GM12865 (cell line): Measurements from ENCODE around the gene ARL4D.
"Not testable (repeated sequence)": the region's sequence is repeated elsewhere in the genome, so short reads cannot be mapped to it uniquely, and the experiment has no call there.

Experiments used
- DNase-seq: peaks from one replicate; pipeline ENCODE4 v3.0.0; 2010; ENCODE audit warnings: low read depth
- H3K4me3 ChIP-seq: 2 replicates; pipeline ENCODE4 v1.5.1; 2011; ENCODE audit warnings: mild to moderate bottlenecking, low read depth, low read length, control low read depth
- TF ChIP-seq, protein P1 (sequence below): IDR thresholded peaks from 2 replicates; pipeline ENCODE4 v1.5.1; 2011; ENCODE audit warnings: low read length, control low read depth, low read depth, inconsistent platforms; ENCODE audit not compliant: insufficient read depth; ENCODE audit errors: missing control alignments

Gene ARL4D

DNA sequence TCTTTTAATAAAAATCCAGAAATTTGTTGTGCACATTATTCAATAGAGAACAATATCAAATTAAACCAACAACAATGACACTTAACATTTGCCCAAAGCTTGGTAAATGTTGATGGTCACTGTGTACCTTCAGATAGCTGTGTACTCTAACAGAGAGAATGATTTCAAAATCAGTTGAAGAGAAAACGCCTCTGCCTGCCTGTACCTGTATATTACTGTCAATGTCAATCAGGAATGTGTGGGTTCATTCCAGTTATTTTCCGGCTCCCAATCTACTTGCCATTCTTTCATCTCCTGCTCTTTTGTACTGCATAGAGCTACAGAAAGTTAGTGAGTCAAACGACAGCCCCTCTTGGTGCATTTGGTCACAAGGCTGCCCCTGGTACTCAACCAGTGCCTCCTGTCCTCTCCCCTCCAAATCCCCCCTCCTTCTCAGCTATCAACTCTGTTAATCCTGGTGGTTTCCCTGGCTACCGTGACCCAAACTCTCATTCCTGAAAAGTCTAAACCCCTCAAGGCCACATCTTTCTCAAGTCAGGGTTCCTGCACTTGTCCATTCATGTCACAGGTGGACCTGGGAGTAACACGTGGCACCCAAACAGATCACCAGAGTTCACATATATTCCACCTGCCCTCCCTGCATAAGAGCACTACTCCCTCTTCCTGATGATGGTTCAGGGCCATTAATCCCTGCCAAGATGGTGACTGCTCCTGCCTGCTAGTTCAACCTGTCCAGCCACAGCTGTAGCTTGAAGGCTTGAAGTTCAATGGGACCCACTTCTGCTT is 13.6 kb upstream of the ARL4D start:
- TF ChIP-seq, protein P1, sequence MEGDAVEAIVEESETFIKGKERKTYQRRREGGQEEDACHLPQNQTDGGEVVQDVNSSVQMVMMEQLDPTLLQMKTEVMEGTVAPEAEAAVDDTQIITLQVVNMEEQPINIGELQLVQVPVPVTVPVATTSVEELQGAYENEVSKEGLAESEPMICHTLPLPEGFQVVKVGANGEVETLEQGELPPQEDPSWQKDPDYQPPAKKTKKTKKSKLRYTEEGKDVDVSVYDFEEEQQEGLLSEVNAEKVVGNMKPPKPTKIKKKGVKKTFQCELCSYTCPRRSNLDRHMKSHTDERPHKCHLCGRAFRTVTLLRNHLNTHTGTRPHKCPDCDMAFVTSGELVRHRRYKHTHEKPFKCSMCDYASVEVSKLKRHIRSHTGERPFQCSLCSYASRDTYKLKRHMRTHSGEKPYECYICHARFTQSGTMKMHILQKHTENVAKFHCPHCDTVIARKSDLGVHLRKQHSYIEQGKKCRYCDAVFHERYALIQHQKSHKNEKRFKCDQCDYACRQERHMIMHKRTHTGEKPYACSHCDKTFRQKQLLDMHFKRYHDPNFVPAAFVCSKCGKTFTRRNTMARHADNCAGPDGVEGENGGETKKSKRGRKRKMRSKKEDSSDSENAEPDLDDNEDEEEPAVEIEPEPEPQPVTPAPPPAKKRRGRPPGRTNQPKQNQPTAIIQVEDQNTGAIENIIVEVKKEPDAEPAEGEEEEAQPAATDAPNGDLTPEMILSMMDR = no peak
- DNase-seq = no peak
- no peak overlapping the region for H3K4me3 ChIP-seq

DNA sequence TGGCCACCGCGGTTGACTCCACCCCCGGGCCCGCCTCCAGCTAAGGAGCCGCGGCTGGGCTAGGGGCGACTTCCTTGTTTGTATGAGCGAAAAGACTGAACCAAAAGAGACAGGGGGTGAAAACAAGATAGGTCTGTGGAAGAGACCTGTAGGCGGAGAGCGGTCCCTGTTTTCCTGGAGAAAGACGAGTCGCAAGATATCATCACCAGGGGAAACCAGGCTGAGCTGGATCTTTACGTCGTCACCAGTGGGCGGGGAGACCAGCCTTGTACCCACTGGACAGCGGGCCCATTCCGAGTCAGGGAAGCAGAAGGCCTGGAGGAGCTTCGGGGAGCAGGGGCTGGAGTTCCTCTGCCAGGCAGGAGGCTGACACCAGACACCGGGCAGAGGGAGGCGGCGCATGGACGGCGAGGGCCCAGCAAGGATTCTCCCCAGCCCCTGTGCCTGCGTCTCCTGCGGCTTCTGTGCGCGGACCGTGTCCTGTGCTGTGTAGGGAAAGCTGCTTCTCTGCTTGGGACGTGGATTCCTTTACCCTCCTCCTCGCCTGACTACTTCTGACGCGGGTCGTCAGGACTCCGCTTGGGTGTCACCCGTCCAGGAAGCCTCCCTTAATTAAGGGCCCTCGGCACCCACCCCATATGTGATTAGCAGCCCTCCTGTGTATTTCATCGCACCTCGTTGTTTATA is 10.3 kb upstream of the ARL4D start:
- TF ChIP-seq, protein P1 = no peak
- H3K4me3 ChIP-seq = peak overlapping the region; percentile 63
- DNase-seq = peak; percentile 93

DNA sequence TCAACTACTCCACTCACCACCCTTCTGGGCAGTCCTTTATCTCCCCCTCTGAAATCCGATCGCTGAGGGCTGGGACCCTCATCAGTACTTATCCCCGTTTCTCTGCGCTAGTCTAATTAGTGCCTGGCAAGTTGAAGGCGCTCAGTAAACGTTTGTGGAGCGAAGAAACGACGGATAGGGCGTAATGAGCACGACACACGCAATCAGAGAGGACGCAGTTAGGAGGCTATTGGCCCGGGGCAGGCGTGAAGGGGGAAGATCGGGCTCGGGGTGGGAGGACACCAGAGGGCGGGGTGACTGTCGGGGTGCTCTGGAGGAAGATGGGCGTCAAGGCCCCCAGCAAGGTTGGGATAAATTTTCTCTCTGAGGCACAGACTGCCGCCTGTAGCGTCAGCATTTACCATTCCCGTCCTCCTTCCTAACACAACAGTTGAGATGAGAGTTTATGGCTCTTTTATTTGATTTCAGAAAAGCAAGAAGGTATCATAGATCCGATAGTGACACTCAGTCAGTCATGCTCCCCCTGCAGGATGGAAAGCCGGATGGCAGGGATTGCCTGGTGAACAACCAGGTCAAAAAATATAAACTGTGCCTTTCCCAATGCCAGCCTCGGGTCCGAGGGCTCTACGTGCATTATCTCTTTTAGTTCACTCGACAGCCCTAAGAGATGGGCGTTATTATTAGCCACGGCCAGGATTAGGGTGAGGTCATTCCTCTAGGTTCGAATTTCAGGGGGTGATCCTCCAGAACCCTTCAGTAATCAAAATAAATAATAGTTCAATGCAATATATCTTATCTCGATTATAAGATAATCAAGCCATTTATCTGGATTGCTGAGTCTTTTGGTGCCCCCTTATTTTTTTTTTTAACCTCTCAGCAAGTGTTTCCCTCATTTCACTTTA is 9.5 kb upstream of the ARL4D start:
- TF ChIP-seq, protein P1 = peak; percentile 91
- peak overlapping the region; percentile 63 for H3K4me3 ChIP-seq
- DNase-seq = peak; percentile 87

DNA sequence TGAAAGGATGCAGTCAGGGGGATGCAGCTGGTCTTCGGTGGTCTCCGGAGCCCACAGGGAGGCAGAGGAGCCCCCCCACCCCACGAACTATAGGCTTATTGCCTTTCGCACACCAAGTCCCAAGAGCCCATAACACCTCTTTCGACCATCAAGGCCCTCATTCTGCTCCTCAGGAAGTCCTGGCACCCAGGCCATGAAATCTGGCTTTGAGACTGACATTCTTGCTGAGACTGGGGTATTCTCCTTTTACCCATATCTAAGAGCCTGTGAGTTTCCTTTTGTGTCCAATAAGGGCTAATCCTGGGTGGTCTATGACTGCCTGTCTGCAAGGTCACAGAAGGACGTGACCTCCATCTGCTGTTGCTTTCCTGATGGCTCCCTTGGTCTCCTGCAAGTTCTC is 6.4 kb upstream of the ARL4D start:
- TF ChIP-seq, protein P1 = no peak
- no peak for DNase-seq
- H3K4me3 ChIP-seq = no peak overlapping the region

DNA sequence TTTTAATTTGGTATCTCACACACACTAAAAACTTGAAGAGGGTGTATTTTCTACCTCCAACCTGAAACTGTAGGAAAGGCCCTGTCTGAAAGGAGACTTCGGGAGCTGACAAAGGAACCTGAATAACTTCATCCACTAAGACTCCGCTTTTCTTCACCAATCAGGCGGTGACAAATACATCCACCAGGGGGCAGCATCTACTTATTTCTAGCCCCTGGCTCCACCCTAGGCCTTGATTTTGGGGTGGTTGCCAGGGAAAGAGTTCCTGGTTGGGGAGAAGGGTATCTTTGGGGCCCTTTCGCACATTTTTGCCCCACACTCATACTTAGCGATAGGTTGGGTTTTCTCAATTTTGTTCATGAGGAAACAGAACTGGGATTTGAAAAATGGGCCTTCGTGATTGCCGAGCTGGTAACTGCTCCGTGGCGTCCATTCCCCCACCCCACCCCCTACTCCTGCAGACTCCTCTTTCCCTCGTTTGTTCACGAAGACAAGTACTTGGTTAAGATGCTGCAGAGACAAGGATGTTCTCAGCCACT is 4.8 kb upstream of the ARL4D start:
- peak; percentile 89 for DNase-seq
- H3K4me3 ChIP-seq = no peak overlapping the region
- TF ChIP-seq, protein P1 = peak; percentile 83

DNA sequence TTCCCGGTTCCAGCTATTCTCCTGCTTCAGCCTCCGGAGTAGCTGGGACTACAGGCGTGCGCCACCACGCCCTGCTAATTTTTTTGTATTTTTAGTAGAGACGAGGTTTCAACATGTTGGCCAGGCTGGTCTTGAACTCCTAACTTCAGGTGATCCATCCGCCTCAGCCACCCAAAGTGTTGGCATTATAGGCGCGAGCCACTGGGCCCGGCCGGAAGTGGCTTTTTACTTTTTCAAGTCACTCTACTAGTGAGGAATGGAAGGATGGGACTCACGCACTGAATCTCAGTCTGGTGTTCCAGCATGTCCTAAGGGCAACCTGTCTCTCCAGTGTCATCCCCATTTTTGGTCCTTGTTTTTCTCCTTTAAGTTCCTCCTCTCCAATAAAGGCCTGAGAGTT is 4.1 kb upstream of the ARL4D start:
- not testable (repeated sequence) for H3K4me3 ChIP-seq, DNase-seq

DNA sequence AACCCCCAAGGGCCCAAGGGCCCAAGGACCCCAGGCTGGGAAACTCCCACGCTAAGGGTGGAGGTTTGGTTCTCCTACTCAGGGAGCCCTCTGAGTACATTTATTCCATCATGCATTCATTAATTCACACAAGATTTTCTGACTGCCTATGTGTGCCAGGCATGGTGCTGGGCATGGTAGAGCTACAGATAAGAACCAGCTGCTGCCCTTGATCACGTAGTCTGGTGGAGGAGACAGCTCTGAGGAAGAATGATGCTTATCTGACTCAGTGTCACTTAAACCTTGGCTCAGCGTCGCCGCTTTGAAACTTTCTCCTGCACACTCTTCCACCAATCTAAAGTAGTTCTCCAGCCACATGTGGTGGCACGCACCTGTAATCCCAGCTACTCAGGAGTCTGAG is 3.6 kb upstream of the ARL4D start:
- TF ChIP-seq, protein P1 = no peak
- no peak for DNase-seq
- H3K4me3 ChIP-seq = no peak overlapping the region
